Choroid plexus epithelial cell (primary cell): Measurements from ENCODE around the gene FAAH2.

ENCODE experiments used
- DNase-seq: peaks from one replicate; pipeline ENCODE4 v3.0.0-alpha.2; 2010; ENCODE audit warnings: low read depth
- H3K4me3 ChIP-seq: 2 replicates; pipeline ENCODE4 v1.5.1; 2011; ENCODE audit warnings: low read depth, mild to moderate bottlenecking, control low read depth, low read length, moderate library complexity
- TF ChIP-seq, protein P1 (sequence below): conservative IDR thresholded peaks from 2 replicates; pipeline ENCODE4 v1.5.1; 2011; ENCODE audit warnings: low read depth, mild to moderate bottlenecking, control low read depth, inconsistent platforms, low read length, moderate library complexity

FAAH2 gene

DNA sequence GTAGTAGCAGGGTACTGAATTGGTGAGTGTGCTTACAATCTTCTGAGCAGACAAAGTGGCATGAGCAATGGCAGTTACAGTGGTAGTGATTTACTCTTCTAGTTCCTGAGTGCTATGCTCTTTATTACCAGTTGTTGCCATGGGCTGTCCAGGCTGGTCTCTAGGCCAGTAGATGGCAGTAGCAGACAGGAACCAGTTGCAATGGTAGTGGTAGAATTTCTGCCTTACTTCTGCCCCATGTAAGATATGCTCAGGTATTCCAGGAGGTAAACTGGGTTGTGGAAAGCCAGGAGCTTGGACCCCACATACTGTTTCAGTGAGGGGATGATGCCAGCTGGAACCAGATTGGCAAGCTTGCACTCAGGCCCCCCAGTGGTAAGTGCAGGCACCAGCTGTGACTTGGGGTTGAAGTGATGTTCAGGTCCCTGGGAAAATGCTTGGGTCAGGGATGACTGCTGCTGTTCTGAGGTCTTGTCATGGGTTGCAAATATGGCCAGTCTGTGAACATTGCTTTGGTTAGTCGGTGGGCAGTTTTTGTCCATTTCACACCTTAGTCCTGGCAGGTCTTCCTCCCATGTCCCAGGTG, 242.3 kb downstream of the FAAH2 start:
- TF ChIP-seq, protein P1, sequence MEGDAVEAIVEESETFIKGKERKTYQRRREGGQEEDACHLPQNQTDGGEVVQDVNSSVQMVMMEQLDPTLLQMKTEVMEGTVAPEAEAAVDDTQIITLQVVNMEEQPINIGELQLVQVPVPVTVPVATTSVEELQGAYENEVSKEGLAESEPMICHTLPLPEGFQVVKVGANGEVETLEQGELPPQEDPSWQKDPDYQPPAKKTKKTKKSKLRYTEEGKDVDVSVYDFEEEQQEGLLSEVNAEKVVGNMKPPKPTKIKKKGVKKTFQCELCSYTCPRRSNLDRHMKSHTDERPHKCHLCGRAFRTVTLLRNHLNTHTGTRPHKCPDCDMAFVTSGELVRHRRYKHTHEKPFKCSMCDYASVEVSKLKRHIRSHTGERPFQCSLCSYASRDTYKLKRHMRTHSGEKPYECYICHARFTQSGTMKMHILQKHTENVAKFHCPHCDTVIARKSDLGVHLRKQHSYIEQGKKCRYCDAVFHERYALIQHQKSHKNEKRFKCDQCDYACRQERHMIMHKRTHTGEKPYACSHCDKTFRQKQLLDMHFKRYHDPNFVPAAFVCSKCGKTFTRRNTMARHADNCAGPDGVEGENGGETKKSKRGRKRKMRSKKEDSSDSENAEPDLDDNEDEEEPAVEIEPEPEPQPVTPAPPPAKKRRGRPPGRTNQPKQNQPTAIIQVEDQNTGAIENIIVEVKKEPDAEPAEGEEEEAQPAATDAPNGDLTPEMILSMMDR: peak; percentile 22
- H3K4me3 ChIP-seq: no peak overlapping the region
- peak; percentile 0 for DNase-seq
